B cell (primary cell): Measurements from ENCODE around the gene MMP21. TPM values are rescaled to one million over a fixed set of nuclear protein-coding genes. Genes with fewer than 3 reads are reported as not detected.

ENCODE experiments used
- ATAC-seq: fragments of 200-7000 bp; cut with Tn5 transposase; one replicate; pipeline ENCODE4 v1.10.0; 2021; ENCODE audit warnings: low read depth, mild to moderate bottlenecking, moderate number of reproducible peaks, moderate library complexity
- CTCF ChIA-PET: fragments of 350-600 bp; sonication (Branson Sonifier 250); formaldehyde crosslinking; loops from one replicate; lab custom pipeline; 2021; ENCODE audit warnings: antibody characterized with exemption, inconsistent platforms; lab: Charles Lee
- POLR2A ChIA-PET: fragments of 350-600 bp; sonication (Branson Sonifier 250); formaldehyde crosslinking; loops from one replicate; lab custom pipeline; 2021; ENCODE audit warnings: antibody characterized with exemption; lab: Charles Lee
- DNase-seq: peaks from one replicate; pipeline ENCODE4 v3.0.0; 2013
- H2AFZ ChIP-seq: 2 replicates; pipeline ENCODE4 v1.6.1; 2012; ENCODE audit warnings: mild to moderate bottlenecking, low read depth, low read length; ENCODE audit not compliant: insufficient read depth, poor library complexity, severe bottlenecking
- H3K27ac ChIP-seq, 2 donors: 1 replicate in 1 of 2; 2 replicates in 1 of 2; pipeline ENCODE4 v1.5.1; 2012 to 2013; ENCODE audit warnings: low read length in 2 of 2, mild to moderate bottlenecking in 2 of 2, moderate library complexity in 1 of 2
- H3K27me3 ChIP-seq, 4 experiments: fragments of 200-600 bp in 1 of 4; sonication (generic) in 1 of 4; replicated peaks in 1 of 4; 1 replicate in 2 of 4; 2 replicates in 2 of 4; pipeline versions ENCODE4 v1.6.1 to v1.7.0; 2013 to 2016; ENCODE audit warnings: low read length in 3 of 4, mild to moderate bottlenecking in 2 of 4, mixed read lengths in 1 of 4, moderate library complexity in 1 of 4; ENCODE audit not compliant: insufficient read depth in 4 of 4, control insufficient read depth in 3 of 4; ENCODE audit errors: control extremely low read depth in 1 of 4
- H3K36me3 ChIP-seq, 2 experiments: replicated peaks in 1 of 2; 1 replicate in 1 of 2; 2 replicates in 1 of 2; pipeline versions ENCODE4 v1.6.1 to v1.7.1; 2013; ENCODE audit warnings: low read length in 1 of 2; ENCODE audit not compliant: insufficient read depth in 2 of 2, control insufficient read depth in 1 of 2; ENCODE audit errors: control extremely low read depth in 1 of 2, extremely low read depth in 1 of 2
- H3K4me1 ChIP-seq, 2 donors: fragments of 200-600 bp in 1 of 2; sonication (generic) in 1 of 2; 1 replicate in 1 of 2; 2 replicates in 1 of 2; pipeline versions ENCODE4 v1.5.1 to v1.6.1; 2013 to 2017; ENCODE audit warnings: low read length in 2 of 2; ENCODE audit not compliant: control insufficient read depth in 2 of 2, insufficient read depth in 2 of 2
- H3K4me2 ChIP-seq: replicated peaks from 2 replicates; pipeline ENCODE3; 2012; ENCODE audit warnings: mild to moderate bottlenecking, low read depth, low read length; ENCODE audit not compliant: poor library complexity, severe bottlenecking
- H3K4me3 ChIP-seq, 5 experiments: fragments of 200-600 bp in 1 of 5; sonication (generic) in 1 of 5; 1 replicate in 3 of 5; 2 replicates in 2 of 5; pipeline versions ENCODE4 v1.5.1 to v1.7.0; 2011 to 2016; ENCODE audit warnings: low read length in 4 of 5, mild to moderate bottlenecking in 4 of 5, low read depth in 2 of 5, control low read depth in 1 of 5, moderate library complexity in 1 of 5; ENCODE audit not compliant: insufficient read depth in 1 of 5; ENCODE audit errors: control extremely low read depth in 1 of 5, extremely low read depth in 1 of 5
- H3K79me2 ChIP-seq: fragments of 200-600 bp; sonication (generic); one replicate; pipeline ENCODE4 v1.6.0; 2016; ENCODE audit warnings: low read length; ENCODE audit not compliant: control insufficient read depth, insufficient read depth
- H3K9ac ChIP-seq: fragments of 200-600 bp; sonication (generic); 2 replicates; pipeline ENCODE4 v1.6.1; 2017; ENCODE audit warnings: mild to moderate bottlenecking, low read length, moderate library complexity
- H3K9me3 ChIP-seq, 3 donors: one replicate each; pipeline versions ENCODE4 v1.6.1 to v1.7.1; 2013; ENCODE audit warnings: low read length in 2 of 3; ENCODE audit not compliant: control insufficient read depth in 2 of 3, insufficient read depth in 1 of 3; ENCODE audit errors: control extremely low read depth in 1 of 3
- H4K20me1 ChIP-seq: 2 replicates; pipeline ENCODE4 v1.6.0; 2012; ENCODE audit warnings: mild to moderate bottlenecking, low read length; ENCODE audit not compliant: insufficient read depth, control insufficient read depth, poor library complexity, severe bottlenecking
- H3K27ac Mint-ChIP-seq: one replicate; pipeline ENCODE4 v1.8.0; 2021; ENCODE audit warnings: mixed read lengths
- H3K27me3 Mint-ChIP-seq: one replicate; pipeline ENCODE4 v1.8.0; 2021; ENCODE audit warnings: mixed read lengths
- H3K4me1 Mint-ChIP-seq: one replicate; pipeline ENCODE4 v1.8.0; 2021; ENCODE audit warnings: mixed read lengths
- H3K4me3 Mint-ChIP-seq: one replicate; pipeline ENCODE4 v1.8.0; 2021; ENCODE audit warnings: mixed read lengths
- H3K9me3 Mint-ChIP-seq: one replicate; pipeline ENCODE4 v1.8.0; 2022; ENCODE audit warnings: mixed read lengths; ENCODE audit not compliant: insufficient read depth
- EZH2 ChIP-seq: IDR thresholded peaks from 2 replicates; pipeline ENCODE4 v1.6.1; 2012; ENCODE audit warnings: borderline replicate concordance, low read depth, mild to moderate bottlenecking, moderate library complexity, low read length; ENCODE audit not compliant: insufficient read depth, poor library complexity, severe bottlenecking
- WGBS: methylation state at CpG from one replicate; pipeline ENCODE4 v1.1.5; 2013; ENCODE audit warnings: missing lambda C conversion rate; ENCODE audit not compliant: insufficient coverage; 5-methylcytosine and 5-hydroxymethylcytosine counted together
- intact Hi-C: fragments of 100-400 bp; cut with micrococcal nuclease; formaldehyde crosslinking; loops from one replicate; pipeline ENCODE4 v1.10.0; 2022
- polyA plus RNA-seq: library from polyadenylated mRNA; depleted of rRNA; stranded (reverse); fragments of >200 nt; gene quantifications from 2 replicates; pipeline ENCODE4 v1.2.3, GENCODE V29; 2012
- total RNA-seq, 2 donors: library from RNA; stranded (reverse); fragments of 120-200 nt in 1 of 2; gene quantifications; 1 replicate in 1 of 2; 2 replicates in 1 of 2; pipeline versions ENCODE4 v1.2.3 to v1.2.4, GENCODE V29; 2013 to 2022
- TF ChIP-seq, protein P1 (sequence below): fragments of 200-600 bp; IDR thresholded peaks from one replicate; pipeline ENCODE4 v1.8.0; 2022; ENCODE audit warnings: antibody characterized with exemption, mild to moderate bottlenecking

Gene MMP21
- total and polyA plus RNA-seq, 2 donors (not counting 1 experiment from before 2014, with no cell fraction given) = 0.15 to 0.18 TPM

DNA sequence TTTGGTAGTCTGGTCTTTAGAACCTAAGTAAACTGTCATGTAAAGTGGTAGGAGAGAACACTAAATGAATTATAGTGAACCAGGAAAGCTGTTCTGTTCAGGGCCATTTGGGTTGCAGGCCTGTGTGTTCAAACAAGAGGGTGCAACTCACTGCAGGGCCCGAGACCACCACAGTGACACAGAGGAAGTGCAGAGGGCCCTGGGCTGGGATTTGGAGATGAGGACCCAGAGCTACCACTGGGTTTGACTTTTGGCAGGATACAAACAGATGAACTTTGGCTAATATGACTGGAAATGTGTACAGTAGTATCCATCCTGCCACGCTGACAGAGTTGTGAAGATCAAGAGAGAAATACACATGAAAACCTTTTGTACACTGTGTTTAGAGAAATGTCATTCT, 9.8 kb downstream of the MMP21 start:
- DNase-seq = no peak
- Histone ChIP-seq H3K9ac (no peak overlapping the region), H3K4me1 (no peaks in the 10 kb centered on the region), H3K27me3 (no peaks in the 10 kb centered on the region), H4K20me1 (no peaks in the 10 kb centered on the region), H3K4me2 (no peak overlapping the region), H3K79me2 (no peaks in the 10 kb centered on the region), H3K27ac (no peak overlapping the region), H3K4me3 (no peak overlapping the region), H3K36me3 (peaks cover 17 to 52% of the 10 kb centered on the region in 2 experiments), H3K9me3 (no peaks in the 10 kb centered on the region), H2AFZ (no peak overlapping the region)
- Mint-ChIP-seq H3K4me3 (no peak overlapping the region), H3K9me3 (no peaks in the 10 kb centered on the region), H3K27me3 (no peaks in the 10 kb centered on the region), H3K27ac (no peak overlapping the region), H3K4me1 (no peaks in the 10 kb centered on the region)
- ATAC-seq = no peak
- intact Hi-C loops = no loop called here
- TF ChIP-seq EZH2 = no peak
- TF ChIP-seq, protein P1, sequence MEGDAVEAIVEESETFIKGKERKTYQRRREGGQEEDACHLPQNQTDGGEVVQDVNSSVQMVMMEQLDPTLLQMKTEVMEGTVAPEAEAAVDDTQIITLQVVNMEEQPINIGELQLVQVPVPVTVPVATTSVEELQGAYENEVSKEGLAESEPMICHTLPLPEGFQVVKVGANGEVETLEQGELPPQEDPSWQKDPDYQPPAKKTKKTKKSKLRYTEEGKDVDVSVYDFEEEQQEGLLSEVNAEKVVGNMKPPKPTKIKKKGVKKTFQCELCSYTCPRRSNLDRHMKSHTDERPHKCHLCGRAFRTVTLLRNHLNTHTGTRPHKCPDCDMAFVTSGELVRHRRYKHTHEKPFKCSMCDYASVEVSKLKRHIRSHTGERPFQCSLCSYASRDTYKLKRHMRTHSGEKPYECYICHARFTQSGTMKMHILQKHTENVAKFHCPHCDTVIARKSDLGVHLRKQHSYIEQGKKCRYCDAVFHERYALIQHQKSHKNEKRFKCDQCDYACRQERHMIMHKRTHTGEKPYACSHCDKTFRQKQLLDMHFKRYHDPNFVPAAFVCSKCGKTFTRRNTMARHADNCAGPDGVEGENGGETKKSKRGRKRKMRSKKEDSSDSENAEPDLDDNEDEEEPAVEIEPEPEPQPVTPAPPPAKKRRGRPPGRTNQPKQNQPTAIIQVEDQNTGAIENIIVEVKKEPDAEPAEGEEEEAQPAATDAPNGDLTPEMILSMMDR = no peak
- WGBS = 100% methylated on average over 2 of the region's 2 CpGs
- ChIA-PET POLR2A (no interaction called here), CTCF (no interaction called here)

DNA sequence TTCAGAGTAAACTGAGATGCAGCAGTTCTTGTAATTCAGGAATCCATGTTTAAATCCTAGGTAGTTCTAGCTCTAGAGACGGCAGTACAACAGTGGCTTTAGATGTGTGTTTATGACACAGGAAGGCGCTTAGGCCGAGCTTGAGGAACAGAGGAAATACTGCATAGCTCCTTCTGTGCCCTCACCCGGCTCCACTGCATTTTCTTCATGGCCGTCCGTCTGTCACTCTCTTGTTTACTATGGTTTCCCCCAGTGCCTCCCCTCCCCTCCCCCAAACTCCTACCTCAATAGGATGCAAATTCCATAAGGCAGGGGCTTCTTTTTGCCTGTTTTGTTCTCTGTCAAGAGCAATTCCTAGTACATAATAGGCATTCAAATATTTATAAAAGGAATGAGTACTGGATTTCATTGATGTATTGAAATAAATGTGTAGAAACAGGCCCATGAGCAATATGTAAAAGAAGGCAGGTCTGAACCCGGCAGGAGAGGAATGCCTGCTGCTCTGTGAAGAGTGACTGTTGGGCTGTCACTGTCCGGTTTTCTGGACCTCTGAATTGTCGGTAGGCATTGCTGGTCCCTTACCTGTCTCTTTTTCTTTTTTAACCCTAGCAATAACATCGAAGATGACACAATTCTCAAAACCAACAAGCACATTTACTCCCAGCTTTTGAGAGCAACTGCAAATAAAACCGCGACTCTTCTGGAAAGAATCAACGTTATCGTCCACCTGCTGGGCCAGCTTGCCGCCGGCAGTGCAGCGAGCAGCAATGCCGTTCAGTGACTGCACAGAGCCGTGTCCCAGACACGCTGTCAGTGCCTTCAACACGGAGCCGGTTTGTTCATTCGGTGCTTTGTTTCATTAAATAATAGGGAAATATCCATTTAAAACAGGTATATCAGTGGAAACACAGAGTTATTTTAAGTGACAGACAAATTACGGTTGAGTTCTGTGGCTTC, 12.7 kb downstream of the MMP21 start:
- ATAC-seq (no peak), DNase-seq (no peak)
- Histone ChIP-seq H3K36me3 (peaks cover 16 to 72% of the 10 kb centered on the region in 2 experiments), H3K9me3 (no peaks in the 10 kb centered on the region), H3K27ac (no peak overlapping the region), H2AFZ (no peak overlapping the region), H3K79me2 (no peaks in the 10 kb centered on the region), H3K9ac (no peak overlapping the region), H4K20me1 (no peaks in the 10 kb centered on the region), H3K4me2 (no peak overlapping the region), H3K27me3 (no peaks in the 10 kb centered on the region), H3K4me1 (no peaks in the 10 kb centered on the region), H3K4me3 (no peak overlapping the region)
- WGBS = 98% methylated on average over 15 of the region's 24 CpGs
- intact Hi-C loops = no loop called here
- no peak for TF ChIP-seq EZH2
- TF ChIP-seq, protein P1 = no peak
- Mint-ChIP-seq H3K27me3 (no peaks in the 10 kb centered on the region), H3K4me3 (no peak overlapping the region), H3K27ac (no peak overlapping the region), H3K9me3 (no peaks in the 10 kb centered on the region), H3K4me1 (no peaks in the 10 kb centered on the region)
- ChIA-PET CTCF (no interaction called here), POLR2A (no interaction called here)
